Sigmoid colon (tissue), 7 donors: Measurements from ENCODE around the gene NPB. TPM values are rescaled to one million over a fixed set of nuclear protein-coding genes. Genes with fewer than 3 reads are reported as not detected.

Experiments
- DNase-seq: peaks from one replicate; pipeline ENCODE4 v3.0.0-alpha.2; 2019
- H3K27ac ChIP-seq, 4 donors: fragments of 200-600 bp; sonication (generic); one replicate each; pipeline ENCODE4 v1.5.1; 2016 to 2019; ENCODE audit warnings: mild to moderate bottlenecking in 1 of 4
- H3K27me3 ChIP-seq, 3 donors: fragments of 200-600 bp; sonication (generic); one replicate each; pipeline ENCODE4 v1.5.1; 2019; ENCODE audit warnings: mild to moderate bottlenecking in 1 of 3
- H3K36me3 ChIP-seq, 4 donors: fragments of 200-600 bp; sonication (generic); one replicate each; pipeline ENCODE4 v1.5.1; 2016 to 2019
- H3K4me1 ChIP-seq, 4 donors: fragments of 200-600 bp; sonication (generic); one replicate each; pipeline ENCODE4 v1.5.1; 2017 to 2019
- H3K4me3 ChIP-seq, 4 donors: fragments of 200-600 bp; sonication (generic); one replicate each; pipeline ENCODE4 v1.5.1; 2017 to 2019; ENCODE audit warnings: mild to moderate bottlenecking in 2 of 4, moderate library complexity in 1 of 4
- H3K9me3 ChIP-seq, 4 donors: fragments of 200-600 bp in 3 of 4; sonication (generic) in 3 of 4; one replicate each; pipeline versions ENCODE4 v1.5.1 to v1.6.1; 2013 to 2019
- CTCF ChIP-seq, 4 experiments: fragments of 450-650 bp in 3 of 4; fragments of 200-600 bp in 1 of 4; IDR thresholded peaks; one replicate each; pipeline ENCODE4 v1.5.1; 2016 to 2019; ENCODE audit warnings: antibody characterized with exemption in 4 of 4, mild to moderate bottlenecking in 3 of 4, moderate library complexity in 2 of 4
- EP300 ChIP-seq, 4 donors: sonication (generic); formaldehyde crosslinking; IDR thresholded peaks; one replicate each; pipeline ENCODE4 v1.6.1; 2017; ENCODE audit warnings: antibody characterized with exemption in 4 of 4
- POLR2A ChIP-seq, 2 donors: fragments of 450-650 bp; IDR thresholded peaks; one replicate each; pipeline ENCODE4 v1.6.1; 2016; ENCODE audit warnings: antibody characterized with exemption in 2 of 2, mild to moderate bottlenecking in 2 of 2, moderate library complexity in 2 of 2
- POLR2AphosphoS5 ChIP-seq, 4 donors: sonication (generic); formaldehyde crosslinking; IDR thresholded peaks; one replicate each; pipeline ENCODE4 v1.6.1; 2017; ENCODE audit warnings: antibody characterized with exemption in 4 of 4
- WGBS, 2 donors: extraction: QIAGEN DNeasy Blood & Tissue Kit; methylation state at CpG; one replicate each; pipeline ENCODE4 v1.1.7; 2013; 5-methylcytosine and 5-hydroxymethylcytosine counted together
- intact Hi-C: fragments of 100-400 bp; cut with DNase I; formaldehyde crosslinking; loops from one replicate; pipeline ENCODE4 v1.15.1; 2023
- polyA plus RNA-seq, 3 donors: library from polyadenylated mRNA; stranded (reverse); fragments of 200-250 nt; gene quantifications; one replicate each; pipeline ENCODE4 v1.2.3, GENCODE V29; 2013
- total RNA-seq, 4 donors: library from RNA; depleted of rRNA; stranded (reverse); fragments of >200 nt; gene quantifications; one replicate each; pipeline ENCODE4 v1.1.0, GENCODE V29; 2016
- donor health status: healthy with polysubstance abuse.
- donor health status: Bipolar disorder and iron deficiency.
- donor health status: healthy.

NPB gene
- total and polyA plus RNA-seq, 7 donors = 0.27 to 1.8 (median 0.79) TPM; not detected in 3

- H3K9me3 ChIP-seq = no peaks in the 10 kb centered on the region
- intact Hi-C loops = no loop called here
- DNase-seq = no peak
- peak in 2 of 4 donors; percentile 11 to 44 for TF ChIP-seq POLR2AphosphoS5 (IDR thresholded peaks at IDR 0.05)
- TF ChIP-seq POLR2A (IDR thresholded peaks at IDR 0.05) = no peak
- peaks cover 8 to 39% (median 18%) of the 10 kb centered on the region in 4 donors for H3K36me3 ChIP-seq
- H3K27me3 ChIP-seq = no peaks in the 10 kb centered on the region
- H3K27ac ChIP-seq = peak overlapping the region; percentile 98 to 100 (median 99)
- H3K4me1 ChIP-seq = peaks cover 0 to 70% (median 51%) of the 10 kb centered on the region in 4 donors
- H3K4me3 ChIP-seq = no peak overlapping the region
- WGBS, 2 donors = 25 to 49% methylated on average over 23 of the region's 23 CpGs
Observed at GRCh38 chr17:81867170-81867990, 34.7 kb upstream of the NPB start.

GRCh38 chr17:81867991-81868673, 33.9 kb upstream of the NPB start:
- Histone ChIP-seq H3K4me3 (no peak overlapping the region), H3K27ac (peak overlapping the region; percentile 98 to 100 (median 99)), H3K4me1 (peaks cover 0 to 71% (median 55%) of the 10 kb centered on the region in 4 donors), H3K36me3 (peaks cover 8 to 39% (median 18%) of the 10 kb centered on the region in 4 donors), H3K27me3 (no peaks in the 10 kb centered on the region), H3K9me3 (no peaks in the 10 kb centered on the region)
- TF ChIP-seq EP300 (IDR thresholded peaks at IDR 0.05) = no peak
- peak in 1 of 4 donors; percentile 11 for TF ChIP-seq POLR2AphosphoS5 (IDR thresholded peaks at IDR 0.05)
- DNase-seq = no peak
- 40 to 66% methylated on average over 28 of the region's 28 CpGs for WGBS, 2 donors
- intact Hi-C loops = no loop called here

- TF ChIP-seq POLR2A (IDR thresholded peaks at IDR 0.05) = no peak
- no peak for TF ChIP-seq POLR2AphosphoS5 (IDR thresholded peaks at IDR 0.05)
- no peak for TF ChIP-seq EP300 (IDR thresholded peaks at IDR 0.05)
- no peak for TF ChIP-seq CTCF (IDR thresholded peaks at IDR 0.05)
- H3K9me3 ChIP-seq = no peaks in the 10 kb centered on the region
- peak overlapping the region; percentile 98 to 100 (median 99) for H3K27ac ChIP-seq
- intact Hi-C loops = no loop called here
- peak; percentile 84 for DNase-seq
- H3K36me3 ChIP-seq = peaks cover 8 to 39% (median 18%) of the 10 kb centered on the region in 4 donors
- no peaks in the 10 kb centered on the region for H3K27me3 ChIP-seq
- H3K4me1 ChIP-seq = peaks cover 0 to 69% (median 55%) of the 10 kb centered on the region in 4 donors
- WGBS, 2 donors = 61 to 72% methylated on average over 30 of the region's 30 CpGs
- H3K4me3 ChIP-seq = no peak overlapping the region
Observed at GRCh38 chr17:81868674-81869220, 33.3 kb upstream of the NPB start.

- H3K4me3 ChIP-seq = peak overlapping the region; percentile 37 to 99 (median 84)
- H3K27ac ChIP-seq = peak overlapping the region; percentile 98 to 100 (median 99)
- peak; percentile 73 for DNase-seq
- no peaks in the 10 kb centered on the region for H3K9me3 ChIP-seq
- peak; percentile 82 to 96 (median 90) for TF ChIP-seq CTCF (IDR thresholded peaks at IDR 0.05)
- no peak for TF ChIP-seq POLR2A (IDR thresholded peaks at IDR 0.05)
- no peaks in the 10 kb centered on the region for H3K27me3 ChIP-seq
- intact Hi-C loops = loop anchor here (2.0 to 5.0 kb wide), 4 partner anchors 21 to 228 kb away; partner anchors contain the start of genes ALYREF, ANAPC11, FASN and MAFG
- peaks cover 0 to 63% (median 55%) of the 10 kb centered on the region in 4 donors for H3K4me1 ChIP-seq
- H3K36me3 ChIP-seq = peaks cover 8 to 32% (median 18%) of the 10 kb centered on the region in 4 donors
- 27 to 37% methylated on average over 52 of the region's 52 CpGs for WGBS, 2 donors
Observed at GRCh38 chr17:81869221-81870130, 32.6 kb upstream of the NPB start.
